ENCODE measurements around the gene EDDM3A.
"Not testable (repeated sequence)": the region's sequence is repeated elsewhere in the genome, so short reads cannot be mapped to it uniquely, and the experiment has no call there.

EDDM3A gene

GRCh38 chr14:20745571-20746358 lies at the start of gene EDDM3A:
Gene EDDM3A (plus strand): TSS chr14:20745887. CDS start chr14:20747581, 1,694 bp downstream.
- DNase-seq (ENCODE audit: low spot score), result no peak

- DNase-seq (ENCODE audit: low spot score), result no peak
These were observed 48.9 kb upstream of the EDDM3A start for GRCh38 chr14:20696764-20697163.

- peak; percentile 79 for DNase-seq (ENCODE audit: low spot score)
These were observed 48.2 kb upstream of the EDDM3A start for GRCh38 chr14:20697273-20698017.

GRCh38 chr14:20698018-20698329 lies 47.7 kb upstream of the EDDM3A start:
- DNase-seq (ENCODE audit: low spot score), result peak; percentile 10

GRCh38 chr14:20698934-20699333 lies 46.8 kb upstream of the EDDM3A start:
- DNase-seq (ENCODE audit: low spot score), result no peak

- no peak for DNase-seq (ENCODE audit: low spot score)
These were observed 45.8 kb upstream of the EDDM3A start for GRCh38 chr14:20699931-20700330.

GRCh38 chr14:20700965-20701364 lies 44.7 kb upstream of the EDDM3A start:
- DNase-seq (ENCODE audit: low spot score), result not testable (repeated sequence)

- no peak for DNase-seq (ENCODE audit: low spot score)
These were observed 38.9 kb upstream of the EDDM3A start for GRCh38 chr14:20706657-20707355.

GRCh38 chr14:20707622-20708021 lies 38.1 kb upstream of the EDDM3A start:
- no peak for DNase-seq (ENCODE audit: low spot score)

- DNase-seq (ENCODE audit: low spot score), result no peak
These were observed 34.4 kb upstream of the EDDM3A start for GRCh38 chr14:20711261-20711660.

GRCh38 chr14:20711685-20712084 lies 34.0 kb upstream of the EDDM3A start:
- DNase-seq (ENCODE audit: low spot score), result no peak

- no peak for DNase-seq (ENCODE audit: low spot score)
These were observed 32.8 kb upstream of the EDDM3A start for GRCh38 chr14:20712904-20713303.

- DNase-seq (ENCODE audit: low spot score), result peak; percentile 55
These were observed 31.0 kb upstream of the EDDM3A start for GRCh38 chr14:20714593-20715250.

GRCh38 chr14:20719777-20720176 lies 25.9 kb upstream of the EDDM3A start:
- DNase-seq (ENCODE audit: low spot score), result no peak

GRCh38 chr14:20720741-20721140 lies 24.9 kb upstream of the EDDM3A start:
- DNase-seq (ENCODE audit: low spot score), result no peak

GRCh38 chr14:20722016-20722415 lies 23.7 kb upstream of the EDDM3A start:
- DNase-seq (ENCODE audit: low spot score), result no peak

GRCh38 chr14:20723488-20723887 lies 22.2 kb upstream of the EDDM3A start:
- DNase-seq (ENCODE audit: low spot score), result no peak

- not testable (repeated sequence) for DNase-seq (ENCODE audit: low spot score)
These were observed 19.6 kb upstream of the EDDM3A start for GRCh38 chr14:20726121-20726520.

- no peak for DNase-seq (ENCODE audit: low spot score)
These were observed 19.2 kb upstream of the EDDM3A start for GRCh38 chr14:20726531-20726930.

GRCh38 chr14:20730891-20731290 lies 14.8 kb upstream of the EDDM3A start:
- no peak for DNase-seq (ENCODE audit: low spot score)

- DNase-seq (ENCODE audit: low spot score), result no peak
These were observed 13.2 kb upstream of the EDDM3A start for GRCh38 chr14:20732477-20732876.

- DNase-seq (ENCODE audit: low spot score), result no peak
These were observed 12.6 kb upstream of the EDDM3A start for GRCh38 chr14:20732979-20733635.
